B cell (primary cell): ENCODE measurements around the gene GRAMD2A. TPM values are rescaled to one million over a fixed set of nuclear protein-coding genes. Genes with fewer than 3 reads are reported as not detected.

Experiments
- ATAC-seq: fragments of 200-7000 bp; cut with Tn5 transposase; one replicate; pipeline ENCODE4 v1.10.0; 2021; ENCODE audit warnings: low read depth, mild to moderate bottlenecking, moderate number of reproducible peaks, moderate library complexity
- CTCF ChIA-PET: fragments of 350-600 bp; sonication (Branson Sonifier 250); formaldehyde crosslinking; loops from one replicate; lab custom pipeline; 2021; ENCODE audit warnings: antibody characterized with exemption, inconsistent platforms; lab: Charles Lee
- POLR2A ChIA-PET: fragments of 350-600 bp; sonication (Branson Sonifier 250); formaldehyde crosslinking; loops from one replicate; lab custom pipeline; 2021; ENCODE audit warnings: antibody characterized with exemption; lab: Charles Lee
- DNase-seq: peaks from one replicate; pipeline ENCODE4 v3.0.0; 2013
- H2AFZ ChIP-seq: 2 replicates; pipeline ENCODE4 v1.6.1; 2012; ENCODE audit warnings: mild to moderate bottlenecking, low read depth, low read length; ENCODE audit not compliant: insufficient read depth, poor library complexity, severe bottlenecking
- H3K27ac ChIP-seq, 2 donors: 1 replicate in 1 of 2; 2 replicates in 1 of 2; pipeline ENCODE4 v1.5.1; 2012 to 2013; ENCODE audit warnings: low read length in 2 of 2, mild to moderate bottlenecking in 2 of 2, moderate library complexity in 1 of 2
- H3K27me3 ChIP-seq, 4 experiments: fragments of 200-600 bp in 1 of 4; sonication (generic) in 1 of 4; replicated peaks in 1 of 4; 1 replicate in 2 of 4; 2 replicates in 2 of 4; pipeline versions ENCODE4 v1.6.1 to v1.7.0; 2013 to 2016; ENCODE audit warnings: low read length in 3 of 4, mild to moderate bottlenecking in 2 of 4, mixed read lengths in 1 of 4, moderate library complexity in 1 of 4; ENCODE audit not compliant: insufficient read depth in 4 of 4, control insufficient read depth in 3 of 4; ENCODE audit errors: control extremely low read depth in 1 of 4
- H3K36me3 ChIP-seq, 2 experiments: replicated peaks in 1 of 2; 1 replicate in 1 of 2; 2 replicates in 1 of 2; pipeline versions ENCODE4 v1.6.1 to v1.7.1; 2013; ENCODE audit warnings: low read length in 1 of 2; ENCODE audit not compliant: insufficient read depth in 2 of 2, control insufficient read depth in 1 of 2; ENCODE audit errors: control extremely low read depth in 1 of 2, extremely low read depth in 1 of 2
- H3K4me1 ChIP-seq, 2 donors: fragments of 200-600 bp in 1 of 2; sonication (generic) in 1 of 2; 1 replicate in 1 of 2; 2 replicates in 1 of 2; pipeline versions ENCODE4 v1.5.1 to v1.6.1; 2013 to 2017; ENCODE audit warnings: low read length in 2 of 2; ENCODE audit not compliant: control insufficient read depth in 2 of 2, insufficient read depth in 2 of 2
- H3K4me2 ChIP-seq: replicated peaks from 2 replicates; pipeline ENCODE3; 2012; ENCODE audit warnings: mild to moderate bottlenecking, low read depth, low read length; ENCODE audit not compliant: poor library complexity, severe bottlenecking
- H3K4me3 ChIP-seq, 5 experiments: fragments of 200-600 bp in 1 of 5; sonication (generic) in 1 of 5; 1 replicate in 3 of 5; 2 replicates in 2 of 5; pipeline versions ENCODE4 v1.5.1 to v1.7.0; 2011 to 2016; ENCODE audit warnings: low read length in 4 of 5, mild to moderate bottlenecking in 4 of 5, low read depth in 2 of 5, control low read depth in 1 of 5, moderate library complexity in 1 of 5; ENCODE audit not compliant: insufficient read depth in 1 of 5; ENCODE audit errors: control extremely low read depth in 1 of 5, extremely low read depth in 1 of 5
- H3K79me2 ChIP-seq: fragments of 200-600 bp; sonication (generic); one replicate; pipeline ENCODE4 v1.6.0; 2016; ENCODE audit warnings: low read length; ENCODE audit not compliant: control insufficient read depth, insufficient read depth
- H3K9ac ChIP-seq: fragments of 200-600 bp; sonication (generic); 2 replicates; pipeline ENCODE4 v1.6.1; 2017; ENCODE audit warnings: mild to moderate bottlenecking, low read length, moderate library complexity
- H3K9me3 ChIP-seq, 3 donors: one replicate each; pipeline versions ENCODE4 v1.6.1 to v1.7.1; 2013; ENCODE audit warnings: low read length in 2 of 3; ENCODE audit not compliant: control insufficient read depth in 2 of 3, insufficient read depth in 1 of 3; ENCODE audit errors: control extremely low read depth in 1 of 3
- H4K20me1 ChIP-seq: 2 replicates; pipeline ENCODE4 v1.6.0; 2012; ENCODE audit warnings: mild to moderate bottlenecking, low read length; ENCODE audit not compliant: insufficient read depth, control insufficient read depth, poor library complexity, severe bottlenecking
- H3K27ac Mint-ChIP-seq: one replicate; pipeline ENCODE4 v1.8.0; 2021; ENCODE audit warnings: mixed read lengths
- H3K27me3 Mint-ChIP-seq: one replicate; pipeline ENCODE4 v1.8.0; 2021; ENCODE audit warnings: mixed read lengths
- H3K4me1 Mint-ChIP-seq: one replicate; pipeline ENCODE4 v1.8.0; 2021; ENCODE audit warnings: mixed read lengths
- H3K4me3 Mint-ChIP-seq: one replicate; pipeline ENCODE4 v1.8.0; 2021; ENCODE audit warnings: mixed read lengths
- H3K9me3 Mint-ChIP-seq: one replicate; pipeline ENCODE4 v1.8.0; 2022; ENCODE audit warnings: mixed read lengths; ENCODE audit not compliant: insufficient read depth
- CTCF ChIP-seq: fragments of 200-600 bp; IDR thresholded peaks from one replicate; pipeline ENCODE4 v1.8.0; 2022; ENCODE audit warnings: antibody characterized with exemption, mild to moderate bottlenecking
- EZH2 ChIP-seq: IDR thresholded peaks from 2 replicates; pipeline ENCODE4 v1.6.1; 2012; ENCODE audit warnings: borderline replicate concordance, low read depth, mild to moderate bottlenecking, moderate library complexity, low read length; ENCODE audit not compliant: insufficient read depth, poor library complexity, severe bottlenecking
- WGBS: methylation state at CpG from one replicate; pipeline ENCODE4 v1.1.5; 2013; ENCODE audit warnings: missing lambda C conversion rate; ENCODE audit not compliant: insufficient coverage; 5-methylcytosine and 5-hydroxymethylcytosine counted together
- intact Hi-C: fragments of 100-400 bp; cut with micrococcal nuclease; formaldehyde crosslinking; loops from one replicate; pipeline ENCODE4 v1.10.0; 2022
- polyA plus RNA-seq: library from polyadenylated mRNA; depleted of rRNA; stranded (reverse); fragments of >200 nt; gene quantifications from 2 replicates; pipeline ENCODE4 v1.2.3, GENCODE V29; 2012
- total RNA-seq, 2 donors: library from RNA; stranded (reverse); fragments of 120-200 nt in 1 of 2; gene quantifications; 1 replicate in 1 of 2; 2 replicates in 1 of 2; pipeline versions ENCODE4 v1.2.3 to v1.2.4, GENCODE V29; 2013 to 2022

Gene GRAMD2A
- total and polyA plus RNA-seq, 2 donors (not counting 1 experiment from before 2014, with no cell fraction given) = not detected

- H3K4me1 ChIP-seq = no peaks in the 10 kb centered on the region
- Mint-ChIP-seq H3K9me3 (no peaks in the 10 kb centered on the region), H3K27ac (no peak overlapping the region), H3K27me3 (peaks cover 40% of the 10 kb centered on the region), H3K4me3 (no peak overlapping the region), H3K4me1 (no peaks in the 10 kb centered on the region)
- TF ChIP-seq EZH2 (no peak), CTCF (no peak)
- no peak for DNase-seq
- H3K9ac ChIP-seq = no peak overlapping the region
- ATAC-seq = no peak
- H3K27me3 ChIP-seq = peaks cover 0 to 26% (median 11%) of the 10 kb centered on the region in 4 experiments
- no peaks in the 10 kb centered on the region for H4K20me1 ChIP-seq
- no peak overlapping the region for H3K4me2 ChIP-seq
- WGBS = 92% methylated on average over 5 of the region's 5 CpGs
- H3K79me2 ChIP-seq = no peaks in the 10 kb centered on the region
- no peaks in the 10 kb centered on the region for H3K9me3 ChIP-seq
- H2AFZ ChIP-seq = no peak overlapping the region
- H3K27ac ChIP-seq = no peak overlapping the region
- no peak overlapping the region for H3K4me3 ChIP-seq
- ChIA-PET POLR2A (no interaction called here), CTCF (interaction anchor here (1.4 kb wide), 1 partner anchor 15 kb away, joined by 4 read pairs; no protein-coding TSS in a partner anchor)
- H3K36me3 ChIP-seq = no peaks in the 10 kb centered on the region
- intact Hi-C loops = no loop called here
Observed at GRCh38 chr15:72180761-72181324, 16.7 kb downstream of the GRAMD2A start.

GRCh38 chr15:72179950-72180581, 17.5 kb downstream of the GRAMD2A start:
- H3K4me3 Mint-ChIP-seq = no peak overlapping the region
- H3K4me3 ChIP-seq = no peak overlapping the region
- DNase-seq (no peak), ATAC-seq (no peak)
- TF ChIP-seq CTCF = no peak
- no peak for TF ChIP-seq EZH2
- H3K4me2 ChIP-seq = no peak overlapping the region
- CTCF ChIA-PET = interaction anchor here (1.4 kb wide), 1 partner anchor 15 kb away, joined by 4 read pairs; no protein-coding TSS in a partner anchor
- no peaks in the 10 kb centered on the region for H3K4me1 ChIP-seq
- peaks cover 0 to 23% (median 6%) of the 10 kb centered on the region in 4 experiments for H3K27me3 ChIP-seq
- WGBS = 91% methylated on average over 16 of the region's 16 CpGs
- H3K79me2 ChIP-seq = no peaks in the 10 kb centered on the region
- H2AFZ ChIP-seq = no peak overlapping the region
- H3K9me3 ChIP-seq = no peaks in the 10 kb centered on the region
- no peaks in the 10 kb centered on the region for H3K36me3 ChIP-seq
- no peaks in the 10 kb centered on the region for H4K20me1 ChIP-seq
- intact Hi-C loops = no loop called here
- H3K9ac ChIP-seq = no peak overlapping the region
- no peak overlapping the region for H3K27ac Mint-ChIP-seq
- no peaks in the 10 kb centered on the region for H3K9me3 Mint-ChIP-seq
- no peaks in the 10 kb centered on the region for H3K4me1 Mint-ChIP-seq
- POLR2A ChIA-PET = no interaction called here
- H3K27me3 Mint-ChIP-seq = peaks cover 39% of the 10 kb centered on the region
- no peak overlapping the region for H3K27ac ChIP-seq
